Natural killer cell (primary cell): ENCODE data around the gene NEK11. TPM values are rescaled to one million over a fixed set of nuclear protein-coding genes. Genes with fewer than 3 reads are reported as not detected.

Experiments used
- ATAC-seq, 3 donors: fragments of 150-1000 bp in 2 of 3; fragments of 200-7000 bp in 1 of 3; cut with Tn5 transposase; 1 replicate in 1 of 3; 2 replicates in 2 of 3; pipeline ENCODE4 v1.10.0; 2021; ENCODE audit warnings: mild to moderate bottlenecking in 2 of 3, moderate library complexity in 2 of 3
- DNase-seq, 2 donors: peaks; one replicate each; pipeline versions ENCODE4 v3.0.0 to v3.0.0-alpha.2; 2013 to 2021; ENCODE audit warnings: mixed read lengths in 1 of 2
- H3K27ac ChIP-seq: one replicate; pipeline ENCODE4 v1.5.1; 2013; ENCODE audit warnings: mild to moderate bottlenecking, low read length
- H3K27me3 ChIP-seq: one replicate; pipeline ENCODE4 v1.6.1; 2013; ENCODE audit warnings: low read length; ENCODE audit not compliant: control insufficient read depth, insufficient read depth
- H3K36me3 ChIP-seq: one replicate; pipeline ENCODE4 v1.6.1; 2013; ENCODE audit warnings: low read length; ENCODE audit not compliant: control insufficient read depth, insufficient read depth
- H3K4me1 ChIP-seq: one replicate; pipeline ENCODE4 v1.6.1; 2013; ENCODE audit warnings: low read length; ENCODE audit not compliant: control insufficient read depth, insufficient read depth
- H3K4me3 ChIP-seq: one replicate; pipeline ENCODE4 v1.5.1; 2013; ENCODE audit warnings: low read length
- H3K9me3 ChIP-seq: one replicate; pipeline ENCODE4 v1.6.1; 2013; ENCODE audit warnings: low read length; ENCODE audit not compliant: control insufficient read depth, insufficient read depth
- H3K27ac Mint-ChIP-seq, 2 donors: one replicate each; pipeline ENCODE4 v1.8.0; 2022; ENCODE audit warnings: mild to moderate bottlenecking in 2 of 2, mixed read lengths in 2 of 2, moderate library complexity in 1 of 2
- H3K27me3 Mint-ChIP-seq, 2 donors: one replicate each; pipeline ENCODE4 v1.8.0; 2022; ENCODE audit warnings: low read depth in 2 of 2, mixed read lengths in 2 of 2
- H3K36me3 Mint-ChIP-seq: one replicate; pipeline ENCODE4 v1.8.0; 2022; ENCODE audit warnings: mixed read lengths
- H3K4me1 Mint-ChIP-seq, 2 donors: one replicate each; pipeline ENCODE4 v1.8.0; 2022; ENCODE audit warnings: mixed read lengths in 2 of 2
- H3K4me3 Mint-ChIP-seq: one replicate; pipeline ENCODE4 v1.8.0; 2022; ENCODE audit warnings: mild to moderate bottlenecking, moderate library complexity, mixed read lengths
- H3K9me3 Mint-ChIP-seq, 2 donors: one replicate each; pipeline ENCODE4 v1.8.0; 2022; ENCODE audit warnings: mixed read lengths in 2 of 2
- whole genome bisulfite sequencing: methylation state at CpG from one replicate; pipeline ENCODE4 v1.1.7; 2013; ENCODE audit warnings: missing lambda C conversion rate; ENCODE audit not compliant: insufficient coverage; 5-methylcytosine and 5-hydroxymethylcytosine counted together
- intact Hi-C: fragments of 100-400 bp; cut with micrococcal nuclease; formaldehyde crosslinking; loops from one replicate; pipeline ENCODE4 v1.14.2; 2022
- total RNA-seq, 4 donors: library from RNA; stranded (reverse); fragments of 120-200 nt in 1 of 4; gene quantifications; one replicate each; pipeline versions ENCODE4 v1.2.3 to v1.2.4, GENCODE V29; 2013 to 2022
- TF ChIP-seq, protein P1 (sequence below): fragments of 200-600 bp; IDR thresholded peaks from one replicate; pipeline ENCODE4 v1.8.0; 2022; ENCODE audit warnings: antibody characterized with exemption

NEK11 gene
- total RNA-seq, 3 donors from 2014 or later (not counting 1 experiment from before 2014, with no cell fraction given) = 2.6 to 3.6 (median 3.5) TPM

DNA sequence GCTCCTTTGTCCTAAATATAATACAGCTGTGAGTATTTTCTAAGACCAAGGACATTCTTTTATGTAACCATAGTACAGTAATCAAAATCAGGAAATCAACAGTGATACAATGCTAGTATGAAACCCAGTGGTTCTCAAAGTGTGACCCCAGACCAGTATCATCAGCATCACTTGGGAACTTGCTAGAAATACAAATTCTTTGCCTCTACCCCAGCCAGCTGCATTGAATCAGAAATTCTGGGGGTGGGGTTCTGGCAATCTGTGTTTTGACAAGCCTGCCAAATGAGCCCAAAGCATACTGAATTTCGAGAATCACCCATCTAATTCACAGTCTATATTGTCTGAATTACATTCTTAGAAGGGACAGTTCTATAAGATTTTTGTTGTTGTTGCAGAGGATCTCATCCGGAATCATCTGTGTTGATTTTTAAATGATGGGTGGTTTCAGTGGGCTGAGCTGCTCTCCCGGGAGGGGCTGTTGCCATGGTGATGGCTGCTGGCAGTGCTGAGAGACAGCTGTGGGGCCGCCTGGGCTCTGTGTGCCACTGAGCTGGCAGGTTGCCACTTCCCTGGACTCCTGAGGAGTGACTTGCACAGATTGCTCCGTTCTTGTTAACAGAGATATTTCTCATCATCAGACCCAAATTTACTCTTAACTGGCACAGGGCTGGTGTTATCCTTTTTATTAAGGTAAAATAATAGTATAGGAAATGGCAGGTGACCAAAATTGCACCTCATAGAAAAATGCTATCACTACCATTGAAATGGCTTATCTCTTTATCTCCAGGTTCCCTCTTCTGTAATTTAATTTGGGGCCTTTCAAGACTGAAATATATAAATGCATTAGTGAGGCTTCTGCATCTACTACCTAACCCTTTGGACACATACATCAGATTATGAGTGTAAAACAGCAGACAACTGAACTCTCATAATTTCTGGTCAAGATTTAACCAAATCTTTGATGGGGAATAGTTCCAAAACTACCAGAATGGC lies 56.5 kb downstream of the NEK11 start:
- no peak overlapping the region for H3K27ac Mint-ChIP-seq
- WGBS = 57% methylated on average over 4 of the region's 5 CpGs

GRCh38 chr3:131091768-131092167 lies 65.1 kb downstream of the NEK11 start:
- intact Hi-C loops = no loop called here
- H3K27me3 ChIP-seq = no peaks in the 10 kb centered on the region
- Mint-ChIP-seq H3K27me3 (no peaks in the 10 kb centered on the region), H3K4me1 (no peaks in the 10 kb centered on the region), H3K4me3 (no peak overlapping the region), H3K27ac (no peak overlapping the region), H3K9me3 (no peaks in the 10 kb centered on the region), H3K36me3 (no peaks in the 10 kb centered on the region)
- no peak for DNase-seq
- no peaks in the 10 kb centered on the region for H3K9me3 ChIP-seq
- TF ChIP-seq, protein P1, sequence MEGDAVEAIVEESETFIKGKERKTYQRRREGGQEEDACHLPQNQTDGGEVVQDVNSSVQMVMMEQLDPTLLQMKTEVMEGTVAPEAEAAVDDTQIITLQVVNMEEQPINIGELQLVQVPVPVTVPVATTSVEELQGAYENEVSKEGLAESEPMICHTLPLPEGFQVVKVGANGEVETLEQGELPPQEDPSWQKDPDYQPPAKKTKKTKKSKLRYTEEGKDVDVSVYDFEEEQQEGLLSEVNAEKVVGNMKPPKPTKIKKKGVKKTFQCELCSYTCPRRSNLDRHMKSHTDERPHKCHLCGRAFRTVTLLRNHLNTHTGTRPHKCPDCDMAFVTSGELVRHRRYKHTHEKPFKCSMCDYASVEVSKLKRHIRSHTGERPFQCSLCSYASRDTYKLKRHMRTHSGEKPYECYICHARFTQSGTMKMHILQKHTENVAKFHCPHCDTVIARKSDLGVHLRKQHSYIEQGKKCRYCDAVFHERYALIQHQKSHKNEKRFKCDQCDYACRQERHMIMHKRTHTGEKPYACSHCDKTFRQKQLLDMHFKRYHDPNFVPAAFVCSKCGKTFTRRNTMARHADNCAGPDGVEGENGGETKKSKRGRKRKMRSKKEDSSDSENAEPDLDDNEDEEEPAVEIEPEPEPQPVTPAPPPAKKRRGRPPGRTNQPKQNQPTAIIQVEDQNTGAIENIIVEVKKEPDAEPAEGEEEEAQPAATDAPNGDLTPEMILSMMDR = no peak
- H3K27ac ChIP-seq = no peak overlapping the region
- ATAC-seq = no peak
- WGBS = 98% methylated on average over 2 of the region's 3 CpGs
- H3K4me1 ChIP-seq = no peaks in the 10 kb centered on the region
- no peak overlapping the region for H3K4me3 ChIP-seq
- H3K36me3 ChIP-seq = no peaks in the 10 kb centered on the region

More for the DNA sequence above, 56.5 kb downstream of the NEK11 start:
- H3K27me3 Mint-ChIP-seq = no peaks in the 10 kb centered on the region
- intact Hi-C loops = no loop called here
- no peaks in the 10 kb centered on the region for H3K9me3 Mint-ChIP-seq
- no peaks in the 10 kb centered on the region for H3K36me3 Mint-ChIP-seq
- Histone ChIP-seq H3K27me3 (no peaks in the 10 kb centered on the region), H3K27ac (no peak overlapping the region), H3K36me3 (no peaks in the 10 kb centered on the region), H3K4me3 (no peak overlapping the region), H3K4me1 (no peaks in the 10 kb centered on the region), H3K9me3 (no peaks in the 10 kb centered on the region)
- no peak for DNase-seq
- H3K4me3 Mint-ChIP-seq = no peak overlapping the region
- TF ChIP-seq, protein P1 = no peak
- ATAC-seq = no peak
- H3K4me1 Mint-ChIP-seq = peaks cover 0 to 5% of the 10 kb centered on the region in 2 donors

DNA sequence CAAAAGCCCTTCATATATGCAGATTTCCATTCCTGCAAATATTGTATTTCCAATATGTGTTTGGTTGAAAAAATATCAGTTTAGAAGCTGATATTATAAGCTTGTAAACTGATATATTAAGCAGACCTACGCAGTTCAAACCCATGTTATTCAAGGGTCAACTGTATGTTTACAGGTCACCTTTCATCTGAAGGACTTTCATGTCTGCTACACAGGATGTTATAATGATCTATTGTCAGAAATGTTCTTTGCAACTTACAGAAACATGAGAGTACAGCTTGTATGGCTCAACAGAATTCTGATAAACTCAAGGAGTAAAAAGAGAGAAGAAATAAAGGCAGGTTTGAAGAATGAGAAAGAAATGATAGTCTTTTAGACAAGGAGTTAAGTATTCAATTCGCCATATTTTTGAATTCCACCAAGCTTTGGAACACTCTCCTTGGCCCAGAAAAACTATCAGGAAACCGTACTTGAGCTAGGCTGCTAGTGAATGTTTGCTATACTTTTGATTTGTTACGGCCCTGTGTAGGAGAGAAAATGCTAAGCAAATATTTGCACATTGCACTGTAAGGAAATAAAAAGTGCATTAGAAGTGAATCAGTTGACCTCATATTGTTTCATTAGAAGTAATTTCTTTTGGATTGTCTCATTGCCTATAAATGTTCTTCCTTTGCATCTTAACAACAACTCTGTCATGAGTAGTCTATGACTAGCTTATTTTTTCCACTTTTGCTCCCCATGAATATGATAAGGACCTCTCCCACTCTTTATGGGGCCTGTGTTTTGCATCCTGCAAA lies 81.2 kb downstream of the NEK11 start:
- TF ChIP-seq, protein P1 = no peak
- ATAC-seq = no peak
- intact Hi-C loops = no loop called here

More for the DNA sequence above, 81.2 kb downstream of the NEK11 start:
- H3K9me3 ChIP-seq = no peaks in the 10 kb centered on the region
- no peaks in the 10 kb centered on the region for H3K36me3 ChIP-seq
- peaks cover 2% of the 10 kb centered on the region in 2 donors for H3K9me3 Mint-ChIP-seq
- 97% methylated on average over 4 of the region's 4 CpGs for WGBS
- H3K27me3 Mint-ChIP-seq = peaks cover 4% of the 10 kb centered on the region in 2 donors
- H3K4me1 ChIP-seq = no peaks in the 10 kb centered on the region
- H3K27me3 ChIP-seq = no peaks in the 10 kb centered on the region
- H3K4me3 Mint-ChIP-seq = no peak overlapping the region
- no peak overlapping the region for H3K4me3 ChIP-seq
- no peak for DNase-seq
- no peaks in the 10 kb centered on the region for H3K36me3 Mint-ChIP-seq
- H3K27ac ChIP-seq = no peak overlapping the region
- H3K4me1 Mint-ChIP-seq = peaks cover 0 to 5% of the 10 kb centered on the region in 2 donors
- H3K27ac Mint-ChIP-seq = no peak overlapping the region
